GM10248 (cell line): ENCODE results near the gene TAF7.
"Not testable (repeated sequence)": the region's sequence is repeated elsewhere in the genome, so short reads cannot be mapped to it uniquely, and the experiment has no call there.

Experiments
- CTCF ChIA-PET: fragments of 300-600 bp; sonication (Branson Sonifier 250); formaldehyde crosslinking; extraction: SDS; loops from one replicate; lab custom pipeline; 2021; ENCODE audit warnings: antibody characterized with exemption; lab: Yijun Ruan, JAX
- POLR2A ChIA-PET: fragments of 350-650 bp; sonication (Branson Sonifier 250); formaldehyde crosslinking; extraction: SDS; loops from one replicate; lab custom pipeline; 2020; ENCODE audit warnings: antibody characterized with exemption; lab: Yijun Ruan, JAX
- DNase-seq: peaks from one replicate; pipeline ENCODE4 v3.0.0; 2012; ENCODE audit errors: extremely low spot score
- CTCF ChIP-seq: IDR thresholded peaks from 2 replicates; pipeline ENCODE4 v1.5.1; 2012; ENCODE audit warnings: mild to moderate bottlenecking, low read depth; ENCODE audit errors: extremely low read depth, missing control alignments, control extremely low read depth

TAF7 gene

GRCh38 chr5:141319699-141320098 lies 885 bp downstream of the TAF7 start:
- no peak for DNase-seq
- TF ChIP-seq CTCF, result no peak
- CTCF ChIA-PET, result interaction anchor here (0.6 to 4.4 kb wide), 34 partner anchors 8 to 601 kb away, joined by 3 to 53 read pairs (median 4); partner anchors contain the start of genes PCDHGA1, PCDHGA10, PCDHGA11 and PCDHGA2
- POLR2A ChIA-PET, result interaction anchor here (0.6 to 1.7 kb wide), 3 partner anchors 11 to 984 kb away, joined by 3 to 4 read pairs (median 4); partner anchors contain the start of genes DIAPH1 and PCDHGA1

DNA sequence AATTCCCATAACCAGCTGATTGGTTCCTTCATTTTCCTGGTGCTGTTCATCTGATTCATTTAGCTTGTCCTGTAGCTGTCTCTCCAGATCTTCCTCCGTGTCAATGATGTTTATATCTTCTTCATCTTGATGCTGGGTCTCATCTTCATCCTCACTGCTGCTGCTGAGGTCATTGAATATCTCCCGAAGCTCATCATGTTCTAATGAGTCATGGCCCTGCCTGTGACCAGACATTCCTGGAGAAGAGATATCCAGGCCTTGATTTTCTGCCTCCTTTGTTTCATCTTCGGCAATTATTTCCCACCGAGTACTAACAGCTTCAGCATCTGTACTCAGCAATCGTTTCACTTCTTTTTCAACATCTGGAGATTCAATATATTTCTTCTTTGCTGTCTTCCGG lies 1.4 kb downstream of the TAF7 start:
- no peak for DNase-seq
- ChIA-PET POLR2A (no interaction called here), CTCF (interaction anchor here (0.9 to 4.4 kb wide), 20 partner anchors 7 to 273 kb away, joined by 3 to 53 read pairs (median 7); partner anchors contain the start of genes PCDHGA1, PCDHGA10, PCDHGA11 and PCDHGA2)
- no peak for TF ChIP-seq CTCF

DNA sequence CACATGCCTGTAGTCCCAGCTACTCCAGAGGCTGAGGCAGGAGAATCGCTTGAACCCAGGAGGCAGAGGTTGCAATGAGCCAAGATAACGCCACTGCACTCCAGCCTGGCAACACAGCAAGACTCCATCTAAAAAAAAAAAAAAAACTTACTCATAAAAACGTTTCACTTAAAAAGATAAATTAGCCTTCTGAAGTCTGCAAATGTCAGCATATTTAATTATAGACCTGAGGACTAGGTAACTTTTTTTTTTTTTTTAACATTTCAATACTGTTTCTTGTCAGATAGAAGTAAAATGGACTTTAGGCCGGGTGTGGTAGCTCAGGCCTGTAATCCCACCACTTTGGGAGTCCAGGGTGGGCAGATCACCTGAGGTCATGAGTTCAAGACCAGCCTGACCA lies 3.6 kb downstream of the TAF7 start:
- DNase-seq, CTCF ChIA-PET, POLR2A ChIA-PET: not testable (repeated sequence)

DNA sequence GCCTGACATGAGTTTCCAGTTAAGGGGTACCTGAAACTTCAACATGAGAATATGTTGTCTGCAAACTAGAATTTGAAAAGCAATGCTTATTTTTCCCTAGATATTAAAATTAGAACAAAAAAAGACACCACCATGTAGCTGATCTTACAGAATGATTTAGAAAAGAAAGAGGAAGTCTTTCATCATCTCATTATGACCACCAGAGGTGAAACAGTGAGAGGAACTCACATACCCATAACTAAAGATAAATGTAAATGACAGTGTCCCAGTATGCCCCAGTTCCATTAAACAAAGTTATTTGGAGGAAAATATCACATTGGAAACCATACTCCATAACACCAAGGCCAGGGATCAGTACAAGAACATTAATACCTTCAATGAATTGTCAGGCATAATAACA lies 6.9 kb downstream of the TAF7 start:
- POLR2A ChIA-PET, result no interaction called here
- CTCF ChIA-PET, result no interaction called here
- DNase-seq, result no peak
- no peak for TF ChIP-seq CTCF

- DNase-seq, result no peak
- ChIA-PET CTCF (interaction anchor here (3.2 kb wide), 1 partner anchor 14 kb away, joined by 10 read pairs; the partner anchor contains the start of gene TAF7), POLR2A (no interaction called here)
- no peak for TF ChIP-seq CTCF
Observed at GRCh38 chr5:141306630-141307029, 14.0 kb downstream of the TAF7 start.

GRCh38 chr5:141303756-141304155 lies 16.8 kb downstream of the TAF7 start, which contains the start of gene SLC25A2:
Gene SLC25A2, minus strand, starts transcription at chr5:141304049. Its CDS starts 184 bp downstream, at chr5:141303865.
- CTCF ChIA-PET, result interaction anchor here (0.8 kb wide), 1 partner anchor 16 kb away, joined by 3 read pairs; no protein-coding TSS in a partner anchor
- POLR2A ChIA-PET, result no interaction called here
- no peak for DNase-seq
- TF ChIP-seq CTCF, result no peak

DNA sequence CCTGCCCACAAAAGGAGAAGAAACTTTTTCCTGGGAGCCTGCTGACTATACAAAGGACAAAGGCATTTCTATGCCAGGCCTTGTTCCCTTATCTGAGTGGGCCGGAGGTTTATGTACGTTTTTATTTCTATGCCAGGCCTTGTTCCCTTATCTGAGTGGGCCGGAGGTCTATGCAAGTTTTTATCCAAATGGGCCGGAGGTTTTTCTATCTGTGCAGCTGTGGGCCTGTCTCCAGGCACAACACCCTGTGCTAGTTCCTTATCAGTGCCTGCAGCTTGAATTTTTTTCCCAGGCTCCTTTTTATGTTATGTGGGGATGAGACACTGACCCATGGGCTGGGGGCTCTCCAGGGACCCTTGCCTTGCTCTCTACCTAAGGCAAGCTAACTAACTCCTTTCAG lies 22.2 kb downstream of the TAF7 start:
- no peak for TF ChIP-seq CTCF
- ChIA-PET POLR2A (no interaction called here), CTCF (no interaction called here)
- DNase-seq, result no peak
